ENCODE measurements around the gene FAM171A2. TPM values are rescaled to one million over a fixed set of nuclear protein-coding genes. Genes with fewer than 3 reads are reported as not detected.

FAM171A2 gene
- total RNA-seq, 2 donors from 2014 or later, result 45.7 to 51.9 TPM

GRCh38 chr17:44381810-44382305, 18.2 kb upstream of the FAM171A2 start:
- WGBS, 2 experiments (ENCODE audit: insufficient coverage in 1 of 2, insufficient read length in 1 of 2), result 87 to 92% methylated on average over 3 to 4 of the region's 4 CpGs
- H3K9ac ChIP-seq (ENCODE audit: extremely low read depth, low read length, poor library complexity, severe bottlenecking), result no peak overlapping the region
- no peak overlapping the region for H3K4me3 ChIP-seq (ENCODE audit: low read length)
- peaks cover 3% of the 10 kb centered on the region for H3K4me1 ChIP-seq (ENCODE audit: control insufficient read depth, insufficient read depth, low read length)
- Mint-ChIP-seq H3K9me3 (no peaks in the 10 kb centered on the region), H3K36me3 (ENCODE audit: low read depth) (no peaks in the 10 kb centered on the region), H3K4me1 (peaks cover 12% of the 10 kb centered on the region), H3K4me3 (no peak overlapping the region), H3K27ac (no peak overlapping the region), H3K27me3 (ENCODE audit: insufficient read depth) (peaks cover 55% of the 10 kb centered on the region)
- no peaks in the 10 kb centered on the region for H3K9me3 ChIP-seq (ENCODE audit: control insufficient read depth, low read length)
- no peak overlapping the region for H3K27ac ChIP-seq (ENCODE audit: low read depth, low read length)
- no peak for DNase-seq
- peaks cover 29% of the 10 kb centered on the region for H3K27me3 ChIP-seq (ENCODE audit: control insufficient read depth, insufficient read depth, low read length, poor library complexity, severe bottlenecking)
- TF ChIP-seq CTCF (conservative IDR thresholded peaks at IDR 0.05), result no peak
- H3K36me3 ChIP-seq (ENCODE audit: control insufficient read depth, insufficient read depth, low read length), result no peaks in the 10 kb centered on the region

- H3K27ac Mint-ChIP-seq, result no peak overlapping the region
- no peaks in the 10 kb centered on the region for H3K36me3 Mint-ChIP-seq (ENCODE audit: low read depth)
- 83 to 93% methylated on average over 1 to 9 of the region's 9 CpGs for whole genome bisulfite sequencing, 2 experiments (ENCODE audit: insufficient coverage in 1 of 2, insufficient read length in 1 of 2)
- H3K36me3 ChIP-seq (ENCODE audit: control insufficient read depth, insufficient read depth, low read length), result no peaks in the 10 kb centered on the region
- H3K27me3 ChIP-seq (ENCODE audit: control insufficient read depth, insufficient read depth, low read length, poor library complexity, severe bottlenecking), result peaks cover 19% of the 10 kb centered on the region
- peaks cover 3% of the 10 kb centered on the region for H3K4me1 ChIP-seq (ENCODE audit: control insufficient read depth, insufficient read depth, low read length)
- H3K9me3 ChIP-seq (ENCODE audit: control insufficient read depth, low read length), result no peaks in the 10 kb centered on the region
- H3K4me3 Mint-ChIP-seq, result no peak overlapping the region
- no peak overlapping the region for H3K9ac ChIP-seq (ENCODE audit: extremely low read depth, low read length, poor library complexity, severe bottlenecking)
- peak; percentile 64 for DNase-seq
- H3K4me1 Mint-ChIP-seq, result peaks cover 15% of the 10 kb centered on the region
- H3K4me3 ChIP-seq (ENCODE audit: low read length), result no peak overlapping the region
- H3K27ac ChIP-seq (ENCODE audit: low read depth, low read length), result no peak overlapping the region
- H3K27me3 Mint-ChIP-seq (ENCODE audit: insufficient read depth), result peaks cover 46% of the 10 kb centered on the region
- no peak for TF ChIP-seq CTCF (conservative IDR thresholded peaks at IDR 0.05)
- H3K9me3 Mint-ChIP-seq, result no peaks in the 10 kb centered on the region
Observed at GRCh38 chr17:44380767-44381166, 17.1 kb upstream of the FAM171A2 start.

- H3K36me3 ChIP-seq (ENCODE audit: control insufficient read depth, insufficient read depth, low read length), result no peaks in the 10 kb centered on the region
- WGBS, 2 experiments (ENCODE audit: insufficient coverage in 1 of 2, insufficient read length in 1 of 2), result 95 to 97% methylated on average over 8 to 10 of the region's 10 CpGs
- Mint-ChIP-seq H3K4me3 (no peak overlapping the region), H3K9me3 (no peaks in the 10 kb centered on the region), H3K4me1 (peaks cover 15% of the 10 kb centered on the region), H3K36me3 (ENCODE audit: low read depth) (no peaks in the 10 kb centered on the region), H3K27me3 (ENCODE audit: insufficient read depth) (peaks cover 41% of the 10 kb centered on the region), H3K27ac (no peak overlapping the region)
- no peak overlapping the region for H3K9ac ChIP-seq (ENCODE audit: extremely low read depth, low read length, poor library complexity, severe bottlenecking)
- no peak for TF ChIP-seq CTCF (conservative IDR thresholded peaks at IDR 0.05)
- DNase-seq, result no peak
- no peak overlapping the region for H3K4me3 ChIP-seq (ENCODE audit: low read length)
- no peak overlapping the region for H3K27ac ChIP-seq (ENCODE audit: low read depth, low read length)
- peaks cover 7% of the 10 kb centered on the region for H3K4me1 ChIP-seq (ENCODE audit: control insufficient read depth, insufficient read depth, low read length)
- no peaks in the 10 kb centered on the region for H3K9me3 ChIP-seq (ENCODE audit: control insufficient read depth, low read length)
- peaks cover 14% of the 10 kb centered on the region for H3K27me3 ChIP-seq (ENCODE audit: control insufficient read depth, insufficient read depth, low read length, poor library complexity, severe bottlenecking)
Observed at GRCh38 chr17:44379887-44380286, 16.2 kb upstream of the FAM171A2 start.

Measured in endodermal cell (in vitro differentiated cells).